HG03439 (cell line): ENCODE results near the gene SELENOV.

Experiments
- ATAC-seq: cut with Tn5 transposase; IDR thresholded peaks from one replicate; pipeline ENCODE4 v1.9.1; 2021; ENCODE audit warnings: mild to moderate bottlenecking, moderate library complexity; ENCODE audit not compliant: unreplicated experiment

Gene SELENOV

DNA sequence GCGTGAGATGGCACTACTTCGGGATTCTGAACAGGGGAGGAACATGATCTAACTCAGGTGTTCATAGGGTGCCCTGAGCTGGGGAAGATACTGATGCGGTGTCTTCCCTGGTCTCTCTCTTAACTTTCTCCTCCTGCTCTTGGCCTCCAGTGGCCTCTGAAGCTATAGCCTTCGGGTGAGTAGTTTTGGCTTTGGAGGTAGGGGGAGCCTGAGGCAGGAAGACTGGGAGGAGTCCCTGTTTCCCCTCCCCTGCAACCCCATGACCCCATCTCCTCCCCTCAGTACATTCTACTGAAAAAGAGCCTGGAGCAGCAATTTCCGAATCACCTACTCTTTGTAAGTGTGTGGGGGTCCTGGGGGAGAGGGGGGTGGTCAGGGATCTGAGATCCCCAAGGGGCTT lies 3.5 kb downstream of the SELENOV start:
- no peak for ATAC-seq

DNA sequence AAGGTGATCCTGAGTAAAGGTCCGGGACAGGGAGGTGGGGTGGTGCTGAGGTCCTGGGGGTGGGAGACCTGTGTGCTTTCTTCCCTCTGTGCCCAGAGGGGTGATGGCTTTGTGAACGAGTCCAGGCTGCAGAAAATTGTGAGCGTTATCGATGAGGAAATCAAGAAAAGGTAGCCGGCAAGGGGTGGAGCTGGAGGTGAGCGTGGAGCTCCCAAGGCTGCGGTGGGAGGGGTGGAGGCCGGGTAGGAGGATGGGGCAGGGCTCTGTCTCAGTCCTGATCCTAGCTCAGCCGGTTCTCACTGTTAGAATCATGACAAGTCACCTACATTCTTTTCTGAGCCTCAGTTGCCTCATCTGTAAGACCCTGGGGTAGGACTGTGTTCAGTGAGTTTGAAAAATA lies 4.0 kb downstream of the SELENOV start:
- ATAC-seq: no peak

DNA sequence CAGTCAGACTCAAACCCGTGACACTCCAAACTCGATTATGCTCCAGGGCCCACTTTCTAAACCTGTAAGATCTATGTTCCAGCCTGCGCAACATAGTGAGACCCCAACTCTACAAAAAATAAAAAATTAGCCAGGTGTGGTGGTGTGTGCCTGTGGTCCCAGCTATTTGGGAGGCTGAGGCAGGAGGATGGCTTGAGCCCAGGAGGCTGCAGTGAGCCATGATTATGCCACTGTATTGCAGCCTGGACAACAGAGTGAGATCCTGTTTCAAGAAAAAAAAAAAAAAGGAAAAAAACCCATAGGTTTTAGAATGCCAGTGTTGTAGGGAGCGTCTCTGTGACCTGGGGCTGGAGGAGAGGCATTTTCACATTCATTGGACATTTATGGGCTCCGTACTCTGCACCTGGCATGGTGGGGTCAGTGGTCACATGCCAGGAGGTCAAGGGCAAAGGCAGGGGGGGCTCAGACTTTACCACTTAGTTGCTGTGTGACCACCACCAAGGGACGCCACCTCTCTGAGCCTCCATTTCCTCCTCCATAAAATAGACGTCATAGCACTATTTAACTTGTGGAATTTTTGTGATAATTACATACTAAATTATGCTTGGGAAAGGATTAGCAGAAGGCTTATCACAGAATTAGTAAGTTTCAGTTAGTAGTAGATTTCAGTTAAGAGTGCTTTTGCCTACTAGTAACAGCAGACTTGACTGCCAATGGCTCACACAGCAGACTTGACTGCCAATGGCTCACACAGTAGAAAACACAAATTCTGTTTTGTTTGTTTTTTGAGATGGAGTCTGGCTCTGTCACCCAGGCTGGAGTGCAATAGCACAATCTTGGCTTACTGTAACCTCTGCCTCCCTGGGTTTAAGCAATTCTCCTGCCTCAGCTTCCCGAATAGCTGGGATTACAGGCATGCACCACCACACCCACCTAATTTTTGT lies 5.9 kb downstream of the SELENOV start:
- ATAC-seq: no peak

DNA sequence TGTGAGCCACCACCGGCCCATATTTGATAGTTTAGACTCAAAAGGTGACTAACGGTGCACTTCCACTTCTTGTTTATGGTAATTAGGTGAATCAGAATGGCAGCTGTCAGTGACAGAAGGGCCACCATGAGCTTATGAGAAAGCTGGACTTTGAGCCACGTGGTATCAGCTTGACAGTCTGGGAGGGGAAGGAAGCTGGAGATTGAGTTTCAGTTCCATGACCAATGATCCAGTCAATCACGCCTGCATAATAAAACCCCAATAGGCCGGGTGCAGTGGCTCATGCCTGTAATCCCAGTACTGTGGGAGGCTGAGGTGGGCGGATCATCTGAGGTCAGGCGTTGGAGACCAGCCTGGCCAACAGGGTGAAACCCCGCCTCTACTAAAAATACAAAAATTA lies 9.6 kb downstream of the SELENOV start:
- no peak for ATAC-seq

- ATAC-seq: no peak
Measured at GRCh38 chr19:39525205-39525604, 10.3 kb downstream of the SELENOV start.

DNA sequence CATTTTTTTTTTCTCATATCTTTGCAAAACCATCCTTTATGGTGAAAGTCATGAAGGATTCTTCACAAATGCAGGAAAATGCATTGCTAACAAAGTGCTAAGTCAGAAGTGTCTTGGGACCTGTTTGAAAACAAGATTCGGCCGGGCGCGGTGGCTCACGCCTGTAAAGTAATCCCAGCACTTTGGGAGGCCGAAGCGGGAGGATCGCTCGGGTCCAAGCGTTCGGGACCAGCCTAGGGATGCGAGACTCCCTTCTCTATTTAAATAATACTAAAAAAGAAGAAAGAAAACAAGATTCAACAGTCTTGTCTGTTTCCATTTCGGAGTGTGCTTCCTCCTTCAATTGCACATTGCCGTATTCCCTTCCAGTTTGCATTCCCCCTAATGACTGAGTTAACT lies 16.9 kb downstream of the SELENOV start:
- ATAC-seq: no peak

DNA sequence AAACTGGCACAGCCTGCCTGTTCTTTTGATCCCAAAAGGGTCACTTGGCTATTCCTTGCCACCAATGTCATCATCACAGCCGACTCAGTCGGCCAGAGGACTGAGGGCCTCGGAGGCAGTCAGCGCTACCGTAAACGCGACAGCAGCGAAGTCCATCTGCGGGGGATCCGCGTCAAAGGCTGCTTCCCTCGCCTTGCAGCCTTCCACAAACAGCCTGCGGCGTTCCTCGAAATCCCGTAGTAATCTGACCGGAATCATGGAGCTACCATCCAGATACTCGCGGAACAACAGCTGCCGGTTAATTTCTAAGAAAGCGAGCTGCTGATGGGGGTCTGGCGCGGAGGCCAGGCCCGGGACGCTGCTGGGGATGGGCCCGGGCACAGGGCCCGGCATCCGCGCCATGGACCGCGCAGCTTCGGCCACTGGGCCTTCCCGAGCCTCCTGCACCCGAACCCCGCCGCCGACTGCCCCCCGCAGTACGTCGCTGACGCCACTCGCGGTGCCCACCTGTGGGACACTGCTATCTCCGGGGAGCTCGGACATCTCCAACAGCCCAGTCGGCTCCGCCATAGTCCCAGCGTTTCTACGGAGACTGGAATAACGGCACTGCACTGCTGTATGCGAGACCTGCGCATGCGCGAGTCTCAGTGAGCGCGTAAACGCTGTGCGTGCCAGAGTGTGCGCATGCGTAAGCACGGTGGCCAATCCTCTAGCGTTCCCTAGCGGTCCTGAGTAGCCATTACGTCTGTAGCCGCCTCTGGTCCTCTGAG lies 17.5 kb downstream of the SELENOV start, which contains the start of gene EID2B:
Gene EID2B, minus strand, starts transcription at position 620 of the 770 bp plus-strand sequence. Its CDS starts 50 bp downstream, at position 570.
- peak; percentile 92 for ATAC-seq

- peak; percentile 2 for ATAC-seq
Measured at GRCh38 chr19:39533003-39533512, 18.1 kb downstream of the SELENOV start.

GRCh38 chr19:39533791-39534190 lies 18.9 kb downstream of the SELENOV start:
- no peak for ATAC-seq

DNA sequence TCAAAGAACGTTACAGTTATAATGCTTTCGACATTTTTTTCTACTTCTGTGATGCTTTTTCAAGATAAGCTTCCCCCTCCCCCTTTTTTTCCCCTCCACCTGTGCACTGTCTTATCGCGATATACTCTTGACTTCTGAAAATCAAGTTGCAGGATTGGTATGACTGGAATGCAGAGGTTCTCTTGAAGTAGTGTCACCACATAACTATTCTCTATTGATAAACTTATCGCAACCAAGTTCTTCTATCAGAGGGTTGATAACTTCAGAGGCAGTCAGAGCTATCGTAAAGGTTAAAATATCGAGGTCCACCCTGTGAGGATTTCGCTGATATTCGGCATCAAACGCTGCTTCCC lies 24.2 kb downstream of the SELENOV start:
- ATAC-seq: no peak

GRCh38 chr19:39539518-39540332 lies 24.8 kb downstream of the SELENOV start, which contains the start of gene EID2:
Gene EID2 (minus strand): TSS chr19:39540161. CDS start chr19:39540079, 82 bp downstream.
- ATAC-seq: peak; percentile 89

DNA sequence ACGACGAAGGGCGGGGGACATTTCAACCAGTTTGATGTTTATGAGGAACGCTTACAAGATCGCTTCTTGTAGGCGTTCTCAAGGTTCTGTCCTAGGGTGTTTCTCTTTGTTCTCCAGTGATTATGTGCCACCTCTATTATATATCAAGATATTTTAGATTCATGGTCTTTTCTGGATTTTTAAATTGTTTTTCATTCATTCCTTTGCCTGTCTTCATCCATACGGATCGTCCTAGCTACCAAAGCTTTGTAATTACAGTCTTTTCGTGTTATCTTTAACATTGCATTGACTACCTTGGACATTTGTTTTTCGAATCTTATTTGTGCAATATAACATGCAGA lies 25.4 kb downstream of the SELENOV start:
- no peak for ATAC-seq

DNA sequence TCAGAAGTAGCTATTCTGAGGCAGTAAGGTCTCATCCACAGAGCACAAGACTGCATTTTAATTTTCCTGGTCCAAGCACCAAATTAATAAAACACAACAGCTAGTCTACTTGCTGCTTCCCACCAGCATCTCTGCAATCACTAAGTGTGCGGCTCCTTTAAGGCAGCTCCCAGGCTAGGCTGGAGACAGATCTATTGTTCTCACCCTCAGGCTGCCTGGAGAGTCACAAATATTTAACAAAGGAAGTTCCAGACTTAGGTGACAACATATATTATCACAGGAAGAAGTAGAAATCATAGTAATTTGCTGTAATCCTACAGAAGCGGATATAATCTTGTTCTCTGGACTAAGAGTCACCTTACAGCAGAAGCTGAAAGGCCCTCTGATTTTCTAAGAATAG lies 27.3 kb downstream of the SELENOV start:
- no peak for ATAC-seq

GRCh38 chr19:39543477-39543857 lies 28.5 kb downstream of the SELENOV start:
- ATAC-seq: no peak

GRCh38 chr19:39544226-39544903 lies 29.4 kb downstream of the SELENOV start:
- no peak for ATAC-seq

DNA sequence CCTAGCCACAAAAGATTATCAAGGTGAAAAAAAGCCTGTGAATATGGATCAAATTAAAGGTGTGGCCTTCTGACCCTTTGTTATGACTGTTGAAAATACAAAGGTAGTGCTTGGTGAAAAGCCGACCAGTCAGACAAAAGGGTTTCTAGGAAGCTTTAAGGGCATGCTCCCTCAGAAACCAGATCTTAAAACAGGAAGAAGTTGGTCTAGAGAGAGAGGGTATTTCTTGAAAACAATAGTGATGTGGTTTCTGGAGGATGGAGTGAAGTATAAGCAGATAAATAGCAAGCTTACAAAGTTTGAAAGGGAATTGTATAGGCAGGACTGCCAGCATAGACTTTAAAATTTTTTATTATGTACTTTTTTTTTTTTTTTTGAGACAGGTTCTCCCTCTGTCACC lies 30.0 kb downstream of the SELENOV start:
- ATAC-seq: no peak

DNA sequence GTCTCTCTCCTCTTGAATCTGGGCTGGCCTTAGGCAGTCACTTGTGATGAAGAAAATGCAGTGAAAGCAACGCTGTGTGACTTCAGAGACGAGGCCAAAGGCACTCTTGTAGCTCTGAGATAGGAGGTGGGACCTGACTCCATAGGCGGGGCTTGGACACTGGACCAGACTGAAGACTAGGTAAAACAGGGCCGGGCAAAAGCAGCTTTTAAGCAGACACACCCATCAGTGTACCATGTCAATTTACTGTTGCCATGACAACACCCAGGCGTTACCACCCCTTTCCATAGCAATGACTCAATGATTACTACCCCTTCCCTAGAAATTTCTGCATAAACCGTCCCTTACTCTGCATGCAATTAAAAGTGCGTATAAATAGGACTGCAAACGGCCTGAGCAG lies 31.7 kb downstream of the SELENOV start:
- ATAC-seq: no peak

DNA sequence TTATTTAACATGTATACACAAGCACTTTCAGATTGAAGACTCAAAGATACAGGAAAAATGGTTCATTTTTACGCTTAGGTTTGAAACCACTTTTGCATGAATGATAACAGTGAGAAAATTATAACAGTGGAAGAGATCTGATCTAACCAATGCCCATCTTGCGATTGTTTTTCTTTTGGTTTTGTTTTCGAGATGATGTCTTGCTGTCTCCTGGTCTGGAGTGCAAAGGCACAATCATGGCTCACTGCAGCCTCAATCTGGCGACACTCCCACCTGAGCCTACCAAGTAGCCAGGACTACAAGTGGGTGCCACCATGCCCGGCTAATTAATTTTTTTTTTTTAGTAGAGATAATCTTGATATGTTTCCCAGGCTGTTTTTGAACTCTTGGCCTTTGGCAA lies 35.3 kb downstream of the SELENOV start:
- ATAC-seq: no peak

DNA sequence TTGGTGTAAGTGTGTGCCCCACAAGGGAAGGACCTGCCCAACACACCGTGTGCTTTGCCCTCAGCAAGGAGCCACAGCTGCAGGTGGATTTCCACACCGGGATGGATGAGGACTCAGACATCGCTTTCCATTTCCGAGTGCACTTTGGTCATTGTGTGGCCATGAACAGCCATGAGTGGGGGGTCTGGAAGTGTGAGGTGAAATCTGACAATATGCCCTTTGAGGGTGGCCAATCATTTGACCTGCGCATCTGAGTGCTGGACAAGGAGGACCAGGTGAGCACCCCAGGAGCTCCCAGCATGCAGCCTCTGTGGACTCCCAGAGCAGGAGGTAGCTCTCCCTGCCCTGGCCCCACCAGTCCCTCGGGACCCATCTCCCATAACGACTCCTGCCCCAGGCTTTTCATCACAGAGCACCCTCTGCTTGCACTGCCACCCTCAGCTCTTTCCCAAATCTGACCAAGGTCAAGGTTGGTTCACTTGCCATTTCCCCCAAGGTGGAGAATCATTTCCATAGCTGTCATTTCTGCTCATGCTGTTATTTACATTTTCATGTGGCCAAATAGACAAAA lies 38.2 kb downstream of the SELENOV start:
- ATAC-seq: no peak

GRCh38 chr19:39554701-39555311 lies 39.9 kb downstream of the SELENOV start:
- no peak for ATAC-seq
